HG02642 (cell line): ENCODE results near the gene BBS1.
"Not testable (repeated sequence)": the region's sequence is repeated elsewhere in the genome, so short reads cannot be mapped to it uniquely, and the experiment has no call there.

Source experiments
- ATAC-seq: cut with Tn5 transposase; IDR thresholded peaks from one replicate; pipeline ENCODE4 v1.9.1; 2021; ENCODE audit warnings: mild to moderate bottlenecking; ENCODE audit not compliant: unreplicated experiment, poor library complexity

BBS1 gene

DNA sequence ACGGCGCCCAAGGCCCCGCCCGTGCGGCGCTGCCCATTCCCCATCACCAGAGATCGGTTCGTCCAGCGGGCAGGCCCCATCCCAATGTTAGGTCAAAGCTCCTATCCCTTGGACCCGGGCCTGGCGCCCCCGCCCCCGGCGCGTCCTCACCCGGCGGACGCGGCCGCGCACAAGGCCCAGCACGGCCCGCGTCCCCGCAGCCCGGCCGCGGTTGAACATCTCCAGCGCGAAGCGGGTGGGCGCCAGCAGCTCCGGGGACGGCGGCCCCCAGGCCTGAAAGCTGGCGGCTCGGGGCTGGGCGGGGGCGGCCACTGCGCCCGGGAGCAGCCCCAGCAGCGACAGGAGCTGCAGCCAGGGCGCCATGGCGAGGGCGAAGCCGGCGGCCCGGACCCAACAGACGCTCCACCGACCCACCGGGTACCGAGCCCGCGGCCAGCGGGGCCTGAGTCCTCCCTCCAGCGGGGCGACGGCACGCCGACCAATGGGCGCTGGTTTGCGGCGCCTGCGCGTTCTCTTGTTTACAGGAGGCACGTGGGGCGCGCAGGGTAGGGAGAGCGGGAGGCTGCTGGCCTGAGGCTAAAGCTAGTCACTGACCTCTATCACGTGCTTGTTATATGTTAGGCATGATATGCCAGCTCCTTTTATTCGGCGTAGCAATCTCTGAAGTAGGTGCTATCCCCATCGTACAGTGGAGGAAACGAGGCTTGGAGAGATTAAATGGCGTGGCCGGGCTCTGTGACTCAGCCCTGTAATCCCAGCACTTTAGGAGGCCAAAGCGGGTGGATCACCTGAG lies 57.9 kb downstream of the BBS1 start, which contains the start of gene CTSF:
Gene CTSF, minus strand, starts transcription at position 483 of the 793 bp plus-strand sequence. Its CDS starts 120 bp downstream, at position 363.
- no peak for ATAC-seq

- no peak for ATAC-seq
These were observed 58.6 kb downstream of the BBS1 start for GRCh38 chr11:66569076-66569475.

DNA sequence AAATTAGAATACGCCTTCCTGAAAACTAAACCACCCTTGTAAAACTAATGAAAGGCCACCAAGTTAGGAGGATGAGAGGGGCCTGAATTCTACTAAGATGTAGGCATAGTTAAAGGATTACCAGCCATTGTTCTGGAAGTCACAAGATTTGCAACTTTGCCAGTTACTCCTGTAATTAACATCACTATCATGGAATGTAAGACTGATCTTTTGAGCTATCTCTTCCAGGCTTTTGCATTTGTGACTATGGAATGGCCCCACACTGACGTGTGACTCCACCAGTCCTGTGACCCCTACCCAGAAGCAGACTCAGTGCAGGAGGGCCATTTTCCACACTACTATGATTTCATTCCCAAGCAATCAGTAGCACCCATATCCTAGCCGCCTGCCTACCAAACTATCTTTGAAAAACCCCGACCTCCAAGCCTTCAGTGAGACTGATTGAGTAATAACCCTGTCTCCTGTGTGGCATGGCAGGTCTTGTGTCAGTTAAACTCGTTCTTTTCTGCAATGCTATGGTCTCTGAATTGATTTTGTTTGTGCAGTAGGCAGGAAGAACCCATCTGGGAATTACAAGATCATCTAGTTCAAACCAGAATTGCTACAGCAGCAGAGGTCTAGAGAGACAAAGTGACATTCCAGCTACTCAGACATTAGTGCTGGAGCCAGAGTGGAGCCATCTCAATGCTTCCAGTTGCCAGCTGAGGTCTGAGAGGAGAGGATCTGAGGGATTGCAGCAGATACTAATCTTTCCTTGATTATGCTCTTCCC lies 59.8 kb downstream of the BBS1 start:
- no peak for ATAC-seq

- no peak for ATAC-seq
These were observed 60.4 kb downstream of the BBS1 start for GRCh38 chr11:66570850-66571180.

GRCh38 chr11:66579017-66579606 lies 68.7 kb downstream of the BBS1 start:
- no peak for ATAC-seq

DNA sequence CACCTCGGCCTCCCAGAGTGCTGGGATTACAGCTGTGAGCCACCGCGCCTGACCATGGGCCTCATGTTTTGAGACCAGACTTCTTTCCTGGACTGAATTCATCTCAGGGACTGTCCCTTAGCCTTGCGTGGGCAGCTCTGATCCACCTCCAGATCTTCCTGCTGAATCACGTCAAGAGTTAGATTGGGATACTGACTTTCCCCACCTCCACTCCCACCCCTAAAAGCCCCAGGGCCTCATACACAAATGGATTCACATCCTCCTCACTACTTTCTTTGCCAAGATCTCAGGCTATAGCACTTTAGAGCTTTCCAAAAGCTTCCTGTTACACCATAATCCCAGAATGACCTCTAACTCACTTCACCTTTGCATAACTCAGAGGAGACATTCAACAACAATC lies 70.4 kb downstream of the BBS1 start:
- no peak for ATAC-seq

DNA sequence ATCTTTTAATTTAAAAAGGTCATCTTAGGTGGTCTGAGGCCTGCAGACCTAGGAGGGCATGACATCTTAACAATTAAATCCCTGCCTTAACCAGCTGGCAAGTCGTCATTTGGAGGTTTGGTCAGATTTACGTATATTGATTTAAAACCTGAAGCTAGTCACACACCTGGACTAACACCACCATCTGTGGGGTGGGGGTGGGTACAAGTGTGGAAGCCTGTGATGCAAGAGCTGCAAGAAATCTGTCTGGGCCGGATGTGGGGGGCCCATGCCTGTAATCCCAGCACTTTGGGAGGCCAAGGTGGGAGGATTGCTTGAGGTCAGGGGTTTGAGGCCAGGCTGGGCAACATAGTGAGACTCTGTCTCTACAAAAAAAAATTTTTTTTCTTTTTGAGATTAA lies 70.8 kb downstream of the BBS1 start:
- no peak for ATAC-seq

DNA sequence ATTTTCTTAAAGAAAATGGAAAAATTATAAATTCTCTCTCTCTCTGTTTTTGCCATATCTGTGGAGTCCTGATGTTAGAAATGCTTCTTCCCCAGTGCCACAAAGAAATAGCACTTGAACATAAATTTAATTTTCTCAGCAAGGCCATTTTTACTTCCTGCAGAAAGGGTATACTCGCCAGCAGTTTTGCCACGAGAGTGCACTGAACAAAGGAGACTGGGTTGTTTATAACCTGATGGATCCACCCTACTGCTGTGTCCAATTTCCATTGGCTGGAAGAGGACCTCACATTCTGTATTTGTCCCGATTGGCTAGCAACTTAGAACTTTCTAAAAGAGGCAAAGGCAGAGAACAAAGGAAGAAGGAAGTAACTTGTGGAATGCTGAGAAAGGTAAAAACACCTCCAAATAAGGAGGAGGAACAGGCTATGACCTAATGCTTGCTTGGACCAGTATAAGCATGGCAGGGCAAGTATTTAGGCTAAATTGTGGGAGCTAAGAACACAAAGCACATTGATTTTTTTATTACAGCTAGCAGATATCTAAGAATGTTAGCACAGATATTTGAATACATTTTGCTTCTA lies 72.2 kb downstream of the BBS1 start:
- ATAC-seq = not testable (repeated sequence)
